Pons (tissue), 1 donor: ENCODE measurements around the gene USP19.

Source experiments
- DNase-seq: peaks from one replicate; pipeline ENCODE4 v3.0.0-alpha.2; 2016; ENCODE audit warnings: low spot score

The USP19 gene

DNA sequence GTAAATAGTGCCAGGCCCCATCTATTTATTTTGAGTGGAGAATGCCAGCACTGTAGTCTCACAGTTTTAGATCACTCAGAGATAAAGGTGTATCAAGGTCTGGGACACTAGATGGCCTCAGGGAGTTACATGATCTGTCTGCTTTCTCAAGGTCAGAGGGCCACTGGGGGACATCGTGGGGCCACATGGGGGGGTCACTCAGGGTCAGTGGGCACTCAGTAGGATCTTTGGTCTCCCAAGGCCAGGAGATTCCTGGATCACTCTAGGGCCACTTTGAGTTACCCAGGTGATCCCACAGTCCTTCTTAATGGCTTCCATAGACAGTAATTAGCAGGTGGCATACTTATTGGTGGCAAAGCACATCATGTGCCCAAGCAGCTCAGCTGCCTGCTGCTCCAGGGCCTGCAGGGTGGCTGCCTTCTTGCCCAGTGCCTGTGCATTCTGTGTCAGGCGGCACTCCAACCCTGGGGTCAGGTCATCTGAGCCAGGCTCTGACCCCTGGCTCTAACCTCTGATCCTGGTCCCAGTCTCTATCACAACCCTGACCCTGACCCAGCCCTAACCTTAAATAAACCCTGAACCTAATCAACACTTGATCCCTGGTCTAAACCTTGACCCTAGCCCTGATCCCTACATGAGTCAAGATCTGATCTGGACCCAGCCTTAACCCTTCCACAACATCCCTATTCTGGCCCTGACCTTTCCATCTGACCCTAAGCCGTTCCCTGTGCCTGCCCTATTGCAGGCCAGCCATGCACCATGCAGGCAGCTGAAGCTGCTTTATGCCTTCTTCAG lies 14.0 kb upstream of the USP19 start:
- no peak for DNase-seq

DNA sequence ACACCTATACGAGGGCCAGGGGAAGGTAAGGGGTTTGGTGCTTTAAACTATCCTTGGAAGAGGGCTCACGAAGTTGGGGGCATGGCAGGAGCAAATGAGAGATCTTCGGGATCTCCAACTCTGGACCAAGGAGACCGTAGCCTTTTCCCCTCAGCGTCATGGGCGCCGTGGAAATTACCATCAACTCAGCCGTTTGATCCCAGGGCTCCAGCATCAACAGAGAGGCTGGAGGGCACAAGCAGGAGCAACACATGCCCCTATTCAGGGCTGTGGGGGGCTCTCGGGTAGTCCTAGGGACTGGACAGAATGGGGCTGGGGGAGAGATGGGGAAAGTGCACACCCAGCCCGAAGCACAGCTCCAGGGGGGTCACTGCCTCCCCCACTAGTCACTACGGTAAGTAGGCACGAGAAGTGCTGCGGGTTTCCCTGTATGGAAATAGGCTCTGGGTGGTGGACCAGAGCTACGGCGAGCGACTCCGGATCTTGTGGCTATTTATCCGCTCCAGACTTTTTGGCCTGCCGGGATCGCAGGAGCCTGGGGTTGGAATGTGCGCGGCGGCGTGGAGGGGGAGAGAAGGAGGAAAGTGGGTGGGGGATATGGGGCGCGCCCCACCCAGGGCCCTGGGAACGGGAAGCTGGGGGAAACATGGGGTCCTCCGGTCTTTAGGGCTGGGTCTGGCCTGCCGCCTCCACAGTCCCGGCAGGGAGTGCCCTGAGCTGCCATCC lies 12.8 kb upstream of the USP19 start:
- peak; percentile 59 for DNase-seq

DNA sequence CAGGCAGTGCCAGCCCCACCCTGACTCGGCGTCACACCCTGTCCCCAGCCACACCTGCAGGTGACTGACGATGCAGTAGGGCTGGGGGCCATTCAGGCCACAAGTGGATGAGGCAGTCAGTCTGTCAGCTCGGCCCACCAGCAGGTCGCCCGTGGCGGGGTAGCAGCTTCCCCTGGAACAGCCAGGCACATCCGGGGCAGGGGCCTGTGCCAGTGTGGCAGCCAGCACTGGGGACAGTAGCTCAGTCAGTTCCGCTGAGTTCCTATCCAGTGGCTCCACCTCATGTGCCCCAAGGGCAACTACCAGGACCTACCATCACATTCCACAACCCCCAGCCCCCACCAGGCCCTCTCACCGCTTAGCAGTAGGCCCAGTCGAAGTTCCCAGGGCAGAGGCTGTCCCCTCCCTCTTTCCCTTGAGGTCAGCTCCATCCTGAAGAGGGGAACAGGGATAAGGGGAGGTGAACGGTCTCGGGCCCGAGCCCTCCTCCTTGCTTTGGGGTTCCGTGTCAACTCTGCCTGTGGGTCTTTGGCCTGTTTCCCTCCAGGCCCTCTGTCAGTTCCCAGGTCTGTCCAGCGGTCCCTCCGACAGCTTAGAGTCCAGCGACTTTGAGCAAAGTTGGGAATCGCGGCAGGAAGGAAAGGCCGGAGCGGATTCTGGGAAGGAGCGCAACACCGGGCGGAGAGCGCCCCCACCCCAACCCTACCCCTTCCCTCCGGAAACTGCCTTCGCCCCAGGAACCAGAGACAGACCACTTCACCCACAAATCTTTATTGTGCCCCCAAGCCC lies 12.0 kb upstream of the USP19 start, which contains the start of gene LAMB2:
TSS of gene LAMB2 (minus strand) at position 614 of the 789 bp plus-strand sequence. CDS start at position 431, 183 bp downstream.
- peak; percentile 32 for DNase-seq

DNA sequence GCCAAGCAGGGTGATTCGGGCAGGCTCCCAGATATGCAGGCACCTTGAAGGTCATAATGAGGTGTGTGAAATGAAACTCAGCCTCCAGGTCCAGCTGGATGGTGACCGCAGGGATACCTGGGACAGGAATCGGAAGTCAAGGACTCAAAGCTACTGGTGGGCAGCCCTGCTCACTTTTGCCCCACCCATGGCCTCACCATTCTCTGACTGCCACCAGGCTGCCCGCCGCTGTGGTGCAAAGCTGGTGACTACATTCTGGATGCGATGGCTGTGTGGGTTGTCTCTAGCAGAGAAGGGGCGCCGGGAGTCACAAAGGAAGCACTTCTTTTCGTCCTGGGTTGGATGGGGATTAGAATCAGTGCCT lies 11.4 kb upstream of the USP19 start:
- DNase-seq = no peak

DNA sequence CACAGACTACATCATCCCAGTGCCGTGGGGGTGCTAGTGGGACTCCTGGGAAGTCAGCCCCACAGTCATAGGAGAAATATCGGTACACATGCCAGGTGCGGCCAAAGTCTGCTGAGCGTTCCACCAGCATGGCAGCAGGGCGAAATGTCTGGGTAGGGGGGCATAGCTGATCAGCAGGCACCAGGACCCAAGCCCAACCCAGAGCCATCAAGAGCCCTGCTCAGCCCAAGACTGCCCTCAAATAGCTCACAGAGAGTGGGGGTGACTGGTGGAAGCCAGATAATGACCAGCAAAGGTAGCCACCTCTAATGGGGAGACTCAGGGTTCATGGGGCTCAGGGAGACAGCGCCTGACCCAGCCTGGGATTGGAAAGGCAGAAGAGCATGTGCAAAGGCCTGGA lies 11.0 kb upstream of the USP19 start:
- no peak for DNase-seq

- DNase-seq = no peak
Measured at GRCh38 chr3:49131040-49131439, 10.4 kb upstream of the USP19 start.

- no peak for DNase-seq
Measured at GRCh38 chr3:49124991-49125670, 4.5 kb upstream of the USP19 start.

GRCh38 chr3:49124203-49124602 lies 3.6 kb upstream of the USP19 start:
- DNase-seq = no peak

- no peak for DNase-seq
Measured at GRCh38 chr3:49123687-49124086, 3.1 kb upstream of the USP19 start.

DNA sequence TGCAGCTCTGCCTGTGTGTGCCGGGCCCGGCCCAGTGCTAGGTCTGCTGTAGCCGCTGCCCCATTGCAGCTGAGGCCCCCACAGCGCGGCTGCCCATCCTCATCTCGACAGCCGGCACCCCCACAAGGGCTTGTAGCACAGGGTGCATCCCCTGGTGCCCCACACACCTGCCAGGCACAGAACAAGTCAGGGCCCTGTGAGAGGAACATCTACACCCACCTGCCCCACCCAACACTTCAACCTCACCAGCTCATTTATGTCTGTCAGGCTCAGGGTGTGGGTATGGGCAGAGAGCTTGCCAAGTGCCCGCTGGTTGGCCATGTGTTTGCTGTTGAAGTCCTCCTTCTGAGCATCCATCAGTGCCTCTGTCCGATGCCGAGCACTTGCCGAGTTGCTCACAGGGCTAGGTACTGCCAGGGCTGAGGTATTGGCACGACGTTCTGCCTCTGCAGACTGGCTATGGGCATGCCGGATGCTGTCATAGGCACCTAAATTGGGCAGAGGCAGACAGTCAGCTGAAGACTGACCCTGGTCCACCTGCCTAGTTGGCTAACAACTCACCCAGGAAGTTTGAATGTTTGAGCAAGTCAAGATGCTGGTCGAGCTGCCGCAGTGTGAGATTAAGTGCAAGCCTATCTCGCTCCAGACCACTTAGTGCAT lies 2.4 kb upstream of the USP19 start:
- DNase-seq = no peak

- DNase-seq = no peak
Measured at GRCh38 chr3:49122451-49122850, 1.8 kb upstream of the USP19 start.

DNA sequence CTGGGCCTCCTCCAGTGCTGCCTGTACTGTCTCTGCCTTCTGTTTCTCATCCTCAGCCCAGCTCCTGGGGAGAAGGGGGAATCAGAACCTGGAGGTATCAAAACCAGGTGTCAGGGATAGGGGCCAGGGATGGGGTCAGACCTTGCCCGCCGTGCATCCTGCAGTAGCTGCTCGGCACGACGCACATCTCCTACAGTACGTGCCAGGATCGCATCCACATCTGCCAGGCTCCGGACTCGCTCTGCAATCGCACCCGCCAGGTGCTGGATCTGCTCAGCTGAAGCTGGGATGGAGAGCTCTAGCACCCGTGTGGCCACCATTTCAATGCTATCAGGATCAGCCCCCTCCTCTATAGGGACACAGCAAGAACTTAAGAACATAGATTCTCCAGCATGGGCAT lies 1.4 kb upstream of the USP19 start:
- DNase-seq = no peak

DNA sequence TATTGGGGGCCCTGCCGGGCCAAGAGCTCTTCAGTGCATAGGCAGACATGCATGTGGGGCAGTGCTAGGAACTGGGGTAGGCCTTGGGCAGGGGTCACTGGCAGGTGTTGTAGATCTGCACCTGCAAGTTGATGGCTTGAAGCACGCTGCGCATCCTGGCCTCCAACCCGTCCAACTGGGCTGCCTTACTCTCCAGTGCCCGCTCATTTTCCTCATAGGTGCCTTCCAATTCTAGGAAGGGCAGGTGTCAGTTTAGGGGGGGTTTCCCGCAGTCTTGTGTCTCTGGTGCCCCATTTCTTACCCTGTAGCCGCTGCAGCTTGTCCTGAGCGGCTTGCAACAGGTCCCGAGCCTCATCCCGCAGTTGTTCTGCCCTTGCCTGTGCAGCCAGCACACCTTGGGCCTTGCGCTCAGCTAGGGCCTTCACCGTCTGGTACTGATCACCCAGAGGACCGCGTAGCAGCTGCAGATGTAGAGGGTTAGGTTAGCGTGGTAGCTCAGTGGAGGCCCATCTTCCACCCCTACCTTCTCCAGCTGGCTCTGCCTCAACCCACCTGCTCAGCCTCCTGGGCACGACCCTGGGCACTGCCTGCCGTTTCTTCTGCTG lies 611 bp upstream of the USP19 start:
- DNase-seq = no peak

DNA sequence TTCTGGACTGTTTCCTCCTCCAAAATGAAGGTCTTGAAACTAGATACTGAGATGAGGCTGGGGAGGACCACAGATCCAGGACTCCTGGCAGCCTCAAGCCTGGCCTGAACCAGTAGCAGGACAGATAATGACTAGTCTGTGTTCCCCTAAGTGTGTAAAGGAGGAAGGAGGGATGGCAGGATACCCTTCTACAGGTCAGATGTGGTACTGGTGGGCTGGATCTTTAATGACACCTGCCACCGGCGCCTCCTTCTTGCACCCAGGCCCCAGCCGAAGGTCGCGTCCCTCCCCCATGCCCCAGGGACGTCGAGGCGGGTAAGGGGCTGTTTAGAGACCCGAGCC lies 556 bp downstream of the USP19 start:
- DNase-seq = no peak

DNA sequence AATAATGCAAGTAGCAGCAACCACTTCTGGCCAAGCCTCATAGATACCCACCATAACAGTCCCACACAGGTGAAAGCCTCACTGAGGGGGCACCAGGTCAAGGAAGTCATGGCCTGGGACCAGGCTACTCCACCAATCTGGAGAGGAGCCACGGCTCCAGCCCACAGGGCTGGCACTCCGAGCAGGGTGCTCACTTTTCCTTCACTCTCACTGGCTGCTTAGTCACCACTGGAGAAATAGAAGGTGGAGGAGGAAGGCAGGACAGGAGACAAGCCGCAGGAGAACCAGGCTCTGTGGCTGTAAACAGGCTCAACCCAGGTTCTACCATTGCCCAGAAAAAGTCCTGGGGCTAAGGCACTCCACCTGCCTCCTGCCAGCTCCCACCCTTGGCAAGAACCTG lies 1.2 kb downstream of the USP19 start:
- DNase-seq = no peak

DNA sequence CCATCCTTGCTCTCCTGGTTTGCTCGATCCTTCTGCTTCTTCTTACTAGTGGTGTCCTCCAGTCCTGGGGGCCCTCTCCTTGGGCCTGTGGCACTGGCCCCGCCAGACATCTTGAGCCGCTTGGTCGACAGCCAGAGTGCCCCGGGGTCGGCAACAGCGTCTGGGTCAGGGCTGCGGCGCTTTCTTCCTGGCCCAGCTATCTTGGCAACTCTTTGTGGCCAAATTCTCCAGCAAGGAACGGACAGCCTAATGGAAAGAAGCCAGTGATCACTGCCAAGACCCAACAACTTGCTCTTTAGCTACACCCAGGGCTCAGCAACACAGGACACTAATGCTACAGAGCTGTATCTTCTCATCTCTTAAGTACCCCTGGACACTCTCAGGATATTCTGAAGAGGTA lies 1.6 kb downstream of the USP19 start:
- DNase-seq = no peak

DNA sequence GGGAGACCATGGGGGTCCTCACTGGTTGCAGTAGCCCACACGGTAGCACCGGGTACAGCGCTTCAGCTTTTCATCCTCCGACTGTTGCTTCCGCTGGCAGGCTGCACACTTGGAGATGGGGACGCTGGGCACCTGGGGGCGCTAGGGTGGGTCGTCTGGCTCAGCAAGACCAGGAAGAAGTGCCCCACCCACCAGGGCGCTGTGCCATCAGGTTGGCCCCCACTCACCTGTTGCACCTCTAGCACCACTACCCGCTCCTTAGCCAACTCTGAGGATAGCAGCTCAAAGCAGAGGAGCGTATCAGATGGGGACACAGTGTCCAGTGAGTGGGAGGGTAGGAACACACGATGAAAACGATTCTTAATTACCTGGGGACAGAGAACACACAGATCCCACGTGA lies 8.4 kb downstream of the USP19 start:
- no peak for DNase-seq

DNA sequence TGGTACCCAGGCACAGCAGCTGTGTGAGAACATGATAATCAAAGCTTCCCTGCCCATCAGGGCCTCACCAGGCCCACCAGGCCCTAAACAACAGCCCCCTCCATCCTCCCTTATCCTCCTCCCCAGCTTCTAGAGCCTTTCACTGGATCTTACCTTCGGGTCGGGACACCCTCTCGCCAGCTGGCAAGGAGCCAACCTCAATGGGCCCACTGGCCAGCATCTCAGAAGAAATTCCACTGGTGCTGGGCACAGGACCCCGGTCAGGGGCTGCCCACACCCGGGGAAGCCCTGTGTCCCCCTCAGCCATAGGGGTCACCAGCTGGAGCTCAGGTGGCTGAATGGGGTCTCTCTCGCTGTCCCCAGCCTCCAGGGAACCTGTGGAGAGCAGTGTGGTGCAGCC lies 9.3 kb downstream of the USP19 start:
- no peak for DNase-seq

DNA sequence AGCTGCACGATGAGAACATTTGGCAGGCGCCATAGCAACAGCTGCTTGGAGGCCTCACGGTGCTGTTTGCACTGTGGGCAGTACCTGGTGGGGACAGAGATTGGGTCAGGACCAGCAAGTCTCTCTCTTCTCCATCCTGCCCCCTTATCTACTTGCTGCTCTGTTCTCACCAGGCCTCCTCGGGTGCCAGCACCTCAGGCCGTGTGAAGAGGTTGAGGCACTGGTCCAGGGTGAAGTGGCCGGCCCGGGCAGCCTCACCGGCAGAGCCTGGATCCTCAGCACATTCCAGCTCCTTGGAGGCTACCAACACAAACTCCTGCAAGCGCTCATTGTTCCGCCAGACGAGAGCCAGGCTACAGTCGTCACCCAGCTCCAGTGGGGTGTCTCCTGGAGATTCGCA lies 9.8 kb downstream of the USP19 start:
- DNase-seq = no peak

- DNase-seq = no peak
Measured at GRCh38 chr3:49108346-49108745, 12.3 kb downstream of the USP19 start.
